Stimulated activated CD8-positive, alpha-beta memory T cell treated with anti-CD3 and anti-CD28 coated beads, Interleukin-15, amount 100 ng/mL, for 4 hours (primary cell): ENCODE data around the gene EPS8L2.

ENCODE experiments used
- DNase-seq, 2 donors: peaks; one replicate each; pipeline ENCODE4 v3.0.0-alpha.2; 2020; ENCODE audit warnings: low read depth in 2 of 2

The EPS8L2 gene

GRCh38 chr11:776561-777287 lies 70.7 kb downstream of the EPS8L2 start:
- no peak for DNase-seq
